ENCODE data around the gene ARHGAP25.
"Not testable (repeated sequence)": the region's sequence is repeated elsewhere in the genome, so short reads cannot be mapped to it uniquely, and the experiment has no call there.

DNA sequence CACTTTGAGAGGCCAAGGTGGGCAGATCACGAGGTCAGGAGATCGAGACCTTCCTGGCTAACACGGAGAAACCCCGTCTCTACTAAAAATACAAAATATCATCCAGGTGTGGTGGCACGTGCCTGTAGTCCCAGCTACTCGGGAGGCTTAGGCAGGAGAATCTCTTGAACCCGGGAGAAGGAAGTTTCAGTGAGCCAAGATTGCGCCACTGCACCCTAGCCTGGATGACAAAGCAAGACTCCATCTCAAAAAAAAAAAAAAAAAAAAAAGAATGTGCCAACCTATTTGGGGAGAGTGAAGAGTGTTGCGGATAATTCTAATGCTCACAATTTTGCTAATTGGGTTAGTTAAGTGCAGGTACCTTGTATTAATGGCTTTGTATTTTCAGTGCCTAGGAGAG is 67.5 kb downstream of the ARHGAP25 start:
- not testable (repeated sequence) for TF ChIP-seq CTCF (conservative IDR thresholded peaks at IDR 0.05); ZFX (IDR thresholded peaks at IDR 0.05)

Data from C4-2B (cell line).